Fibroblast of lung (primary cell): Measurements from ENCODE around the gene KCNK6. TPM values are rescaled to one million over a fixed set of nuclear protein-coding genes. Genes with fewer than 3 reads are reported as not detected.
A peak's percentile ranks its signal among the peaks of the same experiment; 100 is the strongest.

Experiments used
- DNase-seq, 2 donors: peaks; one replicate each; pipeline versions ENCODE4 v3.0.0 to v3.0.0-alpha.2; 2010; ENCODE audit warnings: low read depth in 2 of 2
- H2AFZ ChIP-seq: 2 replicates; pipeline ENCODE4 v1.5.1; 2012; ENCODE audit warnings: low read length, control low read depth, inconsistent platforms
- H3K27ac ChIP-seq: 2 replicates; pipeline ENCODE4 v1.5.1; 2011; ENCODE audit warnings: low read length, control low read depth; ENCODE audit not compliant: insufficient read depth
- H3K27me3 ChIP-seq: 2 replicates; pipeline ENCODE4 v1.5.1; 2011; ENCODE audit warnings: mild to moderate bottlenecking, low read length; ENCODE audit not compliant: control insufficient read depth, insufficient read depth
- H3K36me3 ChIP-seq: 2 replicates; pipeline ENCODE4 v1.5.1; 2011; ENCODE audit warnings: low read length; ENCODE audit not compliant: control insufficient read depth, insufficient read depth
- H3K4me1 ChIP-seq: 2 replicates; pipeline ENCODE4 v1.5.1; 2011; ENCODE audit warnings: low read length; ENCODE audit not compliant: control insufficient read depth, insufficient read depth; ENCODE audit errors: extremely low read depth
- H3K4me2 ChIP-seq: 2 replicates; pipeline ENCODE4 v1.5.1; 2011; ENCODE audit warnings: low read length, control low read depth; ENCODE audit not compliant: insufficient read depth; ENCODE audit errors: extremely low read depth
- H3K4me3 ChIP-seq, 4 experiments: fragments of 200-600 bp in 1 of 4; sonication (generic) in 1 of 4; replicated peaks in 1 of 4; 2 replicates each; pipeline ENCODE4 v1.5.1; 2011 to 2016; ENCODE audit warnings: low read length in 4 of 4, low read depth in 3 of 4, mild to moderate bottlenecking in 3 of 4, control low read depth in 2 of 4, inconsistent platforms in 1 of 4, mixed read lengths in 1 of 4; ENCODE audit not compliant: insufficient read depth in 1 of 4; ENCODE audit errors: control extremely low read depth in 1 of 4
- H3K79me2 ChIP-seq: 2 replicates; pipeline ENCODE4 v1.5.1; 2012; ENCODE audit warnings: mild to moderate bottlenecking, low read length, inconsistent platforms; ENCODE audit not compliant: control insufficient read depth, insufficient read depth
- H3K9ac ChIP-seq: 2 replicates; pipeline ENCODE4 v1.5.1; 2011; ENCODE audit warnings: mild to moderate bottlenecking, low read length, control low read depth; ENCODE audit not compliant: insufficient read depth
- H3K9me3 ChIP-seq: 2 replicates; pipeline ENCODE4 v1.5.1; 2012; ENCODE audit warnings: low read depth, low read length; ENCODE audit not compliant: control insufficient read depth, insufficient read depth
- H4K20me1 ChIP-seq: 2 replicates; pipeline ENCODE4 v1.5.1; 2011; ENCODE audit warnings: low read length; ENCODE audit not compliant: control insufficient read depth, insufficient read depth; ENCODE audit errors: extremely low read depth
- EZH2 ChIP-seq: IDR thresholded peaks from 2 replicates; pipeline ENCODE4 v1.5.1; 2012; ENCODE audit warnings: low read length, control low read depth, mild to moderate bottlenecking; ENCODE audit errors: missing control alignments
- polyA minus RNA-seq: library from RNA; depleted of rRNA, polyadenylated mRNA; stranded (reverse); fragments of >200 nt; gene quantifications from 2 replicates; pipeline ENCODE4 v1.2.3, GENCODE V29; 2011; ENCODE audit warnings: low replicate concordance
- polyA plus RNA-seq, 2 donors: library from polyadenylated mRNA; depleted of rRNA in 1 of 2; stranded (reverse) in 1 of 2; unstranded in 1 of 2; fragments of >200 nt; gene quantifications; 2 replicates each; pipeline ENCODE4 v1.2.1, GENCODE V29; 2011 to 2012; ENCODE audit warnings: missing spikeins in 1 of 2
- total RNA-seq: library from RNA; depleted of rRNA; stranded (reverse); fragments of >200 nt; gene quantifications from 2 replicates; pipeline ENCODE4 v1.2.1, GENCODE V29; 2014
- TF ChIP-seq, protein P1 (sequence below), 2 donors: IDR thresholded peaks in 1 of 2; conservative IDR thresholded peaks in 1 of 2; 1 replicate in 1 of 2; 2 replicates in 1 of 2; pipeline ENCODE4 v1.5.1; 2011 to 2012; ENCODE audit warnings: low read length in 2 of 2, control low read depth in 1 of 2, inconsistent platforms in 1 of 2, low read depth in 1 of 2, mild to moderate bottlenecking in 1 of 2

KCNK6 gene
- total RNA-seq, result 1.8 and 3.0 TPM in 2 replicates
- 4.0 and 48.1 TPM in 2 replicates for polyA plus RNA-seq
- polyA plus RNA-seq (2012), result 4.1 and 52.8 TPM in 2 replicates
- 2.3 and 37.9 TPM in 2 replicates for polyA minus RNA-seq

DNA sequence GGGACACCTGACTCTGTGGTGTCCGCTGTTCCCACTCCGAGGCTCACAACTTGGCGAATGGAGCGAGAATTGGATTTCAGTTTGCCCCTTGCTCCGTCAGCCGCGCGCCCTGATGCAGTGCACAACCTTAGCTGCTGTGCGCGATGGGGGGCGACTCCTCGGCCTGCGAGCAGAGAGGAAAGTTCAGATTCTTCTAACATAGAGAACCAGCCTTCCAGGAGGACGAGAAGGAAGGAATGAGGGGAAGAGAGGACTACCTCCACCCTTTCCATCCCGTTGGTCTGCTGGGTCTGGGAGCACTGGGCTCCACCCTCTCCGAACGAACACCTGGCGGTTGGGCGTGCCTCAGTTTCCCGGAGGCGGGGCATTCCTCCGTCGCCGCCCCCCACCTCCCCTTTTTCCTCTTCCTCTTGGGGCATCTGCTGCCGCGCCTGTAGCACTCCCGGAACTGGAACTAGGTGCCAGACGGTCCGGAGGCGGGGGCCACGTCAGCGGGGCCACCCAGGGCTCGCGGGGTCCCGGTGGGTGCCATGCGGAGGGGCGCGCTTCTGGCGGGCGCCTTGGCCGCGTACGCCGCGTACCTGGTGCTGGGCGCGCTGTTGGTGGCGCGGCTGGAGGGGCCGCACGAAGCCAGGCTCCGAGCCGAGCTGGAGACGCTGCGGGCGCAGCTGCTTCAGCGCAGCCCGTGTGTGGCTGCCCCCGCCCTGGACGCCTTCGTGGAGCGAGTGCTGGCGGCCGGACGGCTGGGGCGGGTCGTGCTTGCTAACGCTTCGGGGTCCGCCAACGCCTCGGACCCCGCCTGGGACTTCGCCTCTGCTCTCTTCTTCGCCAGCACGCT is at the start of gene KCNK6:
Gene KCNK6 (plus strand): TSS at position 425 of the 838 bp plus-strand sequence. CDS start 106 bp downstream, at position 531.
- Histone ChIP-seq H3K79me2 (peaks cover 30% of the 10 kb centered on the region), H3K27ac (peak within 1 kb of the TSS; percentile 56), H3K36me3 (no peaks in the 10 kb centered on the region), H2AFZ (peak within 1 kb of the TSS; percentile 58), H3K4me3 (peak within 1 kb of the TSS; percentile 46 to 71 (median 68)), H4K20me1 (no peaks in the 10 kb centered on the region), H3K4me2 (peak within 1 kb of the TSS; percentile 95), H3K4me1 (peaks cover 12% of the 10 kb centered on the region), H3K9ac (peak within 1 kb of the TSS; percentile 83), H3K9me3 (no peaks in the 10 kb centered on the region), H3K27me3 (no peaks in the 10 kb centered on the region)
- TF ChIP-seq EZH2, result no peak
- TF ChIP-seq, protein P1, sequence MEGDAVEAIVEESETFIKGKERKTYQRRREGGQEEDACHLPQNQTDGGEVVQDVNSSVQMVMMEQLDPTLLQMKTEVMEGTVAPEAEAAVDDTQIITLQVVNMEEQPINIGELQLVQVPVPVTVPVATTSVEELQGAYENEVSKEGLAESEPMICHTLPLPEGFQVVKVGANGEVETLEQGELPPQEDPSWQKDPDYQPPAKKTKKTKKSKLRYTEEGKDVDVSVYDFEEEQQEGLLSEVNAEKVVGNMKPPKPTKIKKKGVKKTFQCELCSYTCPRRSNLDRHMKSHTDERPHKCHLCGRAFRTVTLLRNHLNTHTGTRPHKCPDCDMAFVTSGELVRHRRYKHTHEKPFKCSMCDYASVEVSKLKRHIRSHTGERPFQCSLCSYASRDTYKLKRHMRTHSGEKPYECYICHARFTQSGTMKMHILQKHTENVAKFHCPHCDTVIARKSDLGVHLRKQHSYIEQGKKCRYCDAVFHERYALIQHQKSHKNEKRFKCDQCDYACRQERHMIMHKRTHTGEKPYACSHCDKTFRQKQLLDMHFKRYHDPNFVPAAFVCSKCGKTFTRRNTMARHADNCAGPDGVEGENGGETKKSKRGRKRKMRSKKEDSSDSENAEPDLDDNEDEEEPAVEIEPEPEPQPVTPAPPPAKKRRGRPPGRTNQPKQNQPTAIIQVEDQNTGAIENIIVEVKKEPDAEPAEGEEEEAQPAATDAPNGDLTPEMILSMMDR (conservative IDR thresholded peaks at IDR 0.05 in 1 of 2, IDR thresholded peaks at IDR 0.05 in 1 of 2; ENCODE audit: low read depth in 1 of 2, low read length in 2 of 2), result no peak
- peak; percentile 8 to 35 for DNase-seq

DNA sequence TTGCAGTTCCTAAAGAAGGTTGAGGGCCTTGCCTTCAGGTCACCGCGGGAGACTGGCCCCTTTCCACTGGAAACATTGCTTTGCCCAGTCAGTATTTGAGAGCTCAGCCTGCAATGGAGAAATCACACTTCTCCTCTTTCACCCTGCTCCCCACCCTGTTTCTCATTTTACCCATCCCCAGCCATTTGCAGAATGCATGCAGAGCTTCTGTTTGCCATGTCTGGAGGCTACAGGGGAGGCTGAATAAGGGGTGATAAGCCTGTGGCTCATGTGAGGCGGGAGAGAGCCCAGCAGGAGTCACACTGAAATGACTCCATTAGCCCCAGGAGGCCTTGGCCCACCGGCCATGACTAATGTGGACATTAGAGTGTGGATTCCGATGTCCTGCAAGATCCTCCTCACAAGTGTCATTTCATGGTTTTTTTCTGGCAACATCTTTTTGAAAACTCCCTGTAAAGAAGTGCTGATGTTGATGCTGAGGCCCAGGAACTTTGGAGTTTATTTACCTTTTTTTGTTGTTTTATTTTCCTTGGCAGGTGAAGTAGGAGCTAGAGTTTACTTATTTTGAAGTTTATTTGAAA is 49.0 kb upstream of the KCNK6 start:
- H3K27ac ChIP-seq, result no peak overlapping the region
- no peaks in the 10 kb centered on the region for H3K36me3 ChIP-seq
- no peak overlapping the region for H3K4me3 ChIP-seq
- H3K4me1 ChIP-seq, result peaks cover 17% of the 10 kb centered on the region
- no peaks in the 10 kb centered on the region for H3K79me2 ChIP-seq
- no peak for TF ChIP-seq EZH2
- TF ChIP-seq, protein P1 (conservative IDR thresholded peaks at IDR 0.05 in 1 of 2, IDR thresholded peaks at IDR 0.05 in 1 of 2; ENCODE audit: low read depth in 1 of 2, low read length in 2 of 2), result no peak
- H3K27me3 ChIP-seq, result no peaks in the 10 kb centered on the region
- no peak overlapping the region for H3K4me2 ChIP-seq
- H3K9me3 ChIP-seq, result no peaks in the 10 kb centered on the region
- H3K9ac ChIP-seq, result no peak overlapping the region
- peak overlapping the region; percentile 43 for H2AFZ ChIP-seq
- peak in 1 of 2 donors; percentile 54 for DNase-seq
- no peaks in the 10 kb centered on the region for H4K20me1 ChIP-seq

DNA sequence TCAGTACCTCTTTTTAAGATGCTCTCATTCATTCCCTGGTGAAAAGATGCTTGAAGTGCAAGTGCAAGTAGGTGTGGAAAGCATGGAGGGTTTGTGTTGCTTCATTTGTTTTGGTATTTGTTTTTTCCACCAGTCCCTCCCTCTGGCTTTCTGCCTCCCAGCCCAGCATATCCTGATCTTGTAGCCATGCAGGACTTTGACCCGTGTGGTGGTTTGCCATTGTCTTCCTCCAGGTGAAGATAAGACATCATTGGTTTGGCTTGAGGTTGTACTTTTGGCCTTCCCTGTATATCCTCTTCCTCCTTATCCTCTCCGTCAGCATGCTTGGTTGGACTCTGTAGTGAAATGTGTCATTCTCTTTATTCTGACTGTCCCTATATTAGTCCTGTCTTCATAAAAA is 46.1 kb upstream of the KCNK6 start:
- H2AFZ ChIP-seq, result no peak overlapping the region
- TF ChIP-seq, protein P1 (conservative IDR thresholded peaks at IDR 0.05 in 1 of 2, IDR thresholded peaks at IDR 0.05 in 1 of 2; ENCODE audit: low read depth in 1 of 2, low read length in 2 of 2), result no peak
- H3K4me2 ChIP-seq, result no peak overlapping the region
- no peaks in the 10 kb centered on the region for H3K79me2 ChIP-seq
- no peaks in the 10 kb centered on the region for H3K36me3 ChIP-seq
- no peaks in the 10 kb centered on the region for H3K9me3 ChIP-seq
- no peak overlapping the region for H3K27ac ChIP-seq
- H3K4me1 ChIP-seq, result peaks cover 21% of the 10 kb centered on the region
- H4K20me1 ChIP-seq, result no peaks in the 10 kb centered on the region
- DNase-seq, result no peak
- H3K27me3 ChIP-seq, result no peaks in the 10 kb centered on the region
- no peak overlapping the region for H3K4me3 ChIP-seq
- no peak overlapping the region for H3K9ac ChIP-seq
